ENCODE data around the gene GNAO1. TPM values are rescaled to one million over a fixed set of nuclear protein-coding genes. Genes with fewer than 3 reads are reported as not detected.

Gene GNAO1
- total and polyA plus RNA-seq, 2 donors (not counting 1 experiment from before 2014, with no cell fraction given), result 0.13 to 5.1 TPM

GRCh38 chr16:56341656-56342399 lies 150.5 kb downstream of the GNAO1 start:
- Histone ChIP-seq H3K27ac (ENCODE audit: low read length in 2 of 2) (no peak overlapping the region), H2AFZ (ENCODE audit: insufficient read depth, low read depth, low read length, poor library complexity, severe bottlenecking) (no peak overlapping the region), H3K27me3 (replicated peaks in 1 of 4; ENCODE audit: control extremely low read depth in 1 of 4, control insufficient read depth in 3 of 4, insufficient read depth in 4 of 4, low read length in 3 of 4) (no peaks in the 10 kb centered on the region), H3K9me3 (ENCODE audit: control extremely low read depth in 1 of 3, control insufficient read depth in 2 of 3, insufficient read depth in 1 of 3, low read length in 2 of 3) (no peaks in the 10 kb centered on the region), H4K20me1 (ENCODE audit: control insufficient read depth, insufficient read depth, low read length, poor library complexity, severe bottlenecking) (no peaks in the 10 kb centered on the region), H3K9ac (ENCODE audit: low read length) (no peak overlapping the region), H3K79me2 (ENCODE audit: control insufficient read depth, insufficient read depth, low read length) (no peaks in the 10 kb centered on the region), H3K4me3 (ENCODE audit: control extremely low read depth in 1 of 5, extremely low read depth in 1 of 5, insufficient read depth in 1 of 5, low read depth in 2 of 5, low read length in 4 of 5) (no peak overlapping the region), H3K4me1 (ENCODE audit: control insufficient read depth in 2 of 2, insufficient read depth in 2 of 2, low read length in 2 of 2) (no peaks in the 10 kb centered on the region), H3K36me3 (replicated peaks in 1 of 2; ENCODE audit: control extremely low read depth in 1 of 2, control insufficient read depth in 1 of 2, extremely low read depth in 1 of 2, insufficient read depth in 2 of 2, low read length in 1 of 2) (no peaks in the 10 kb centered on the region), H3K4me2 (replicated peaks; ENCODE audit: low read depth, low read length, poor library complexity, severe bottlenecking) (no peak overlapping the region)
- H3K27me3 Mint-ChIP-seq, result no peaks in the 10 kb centered on the region
- no peak overlapping the region for H3K27ac Mint-ChIP-seq
- ChIA-PET POLR2A (no interaction called here), CTCF (interaction anchor here (0.8 kb wide), 1 partner anchor 15 kb away, joined by 3 read pairs; no protein-coding TSS in a partner anchor)
- no peak overlapping the region for H3K4me3 Mint-ChIP-seq
- 88% methylated on average over 6 of the region's 9 CpGs for WGBS (ENCODE audit: insufficient coverage)
- TF ChIP-seq EZH2 (IDR thresholded peaks at IDR 0.05; ENCODE audit: borderline replicate concordance, insufficient read depth, low read depth, low read length, poor library complexity, severe bottlenecking) (no peak), CTCF (IDR thresholded peaks at IDR 0.05) (no peak)
- no peaks in the 10 kb centered on the region for H3K9me3 Mint-ChIP-seq (ENCODE audit: insufficient read depth)
- H3K4me1 Mint-ChIP-seq, result no peaks in the 10 kb centered on the region
- intact Hi-C loops (cut with micrococcal nuclease), result no loop called here
- ATAC-seq (ENCODE audit: low read depth) (no peak), DNase-seq (no peak)

GRCh38 chr16:56343661-56344517 lies 152.6 kb downstream of the GNAO1 start:
- DNase-seq (no peak), ATAC-seq (ENCODE audit: low read depth) (no peak)
- Histone ChIP-seq H3K36me3 (replicated peaks in 1 of 2; ENCODE audit: control extremely low read depth in 1 of 2, control insufficient read depth in 1 of 2, extremely low read depth in 1 of 2, insufficient read depth in 2 of 2, low read length in 1 of 2) (no peaks in the 10 kb centered on the region), H3K4me2 (replicated peaks; ENCODE audit: low read depth, low read length, poor library complexity, severe bottlenecking) (no peak overlapping the region), H3K27me3 (replicated peaks in 1 of 4; ENCODE audit: control extremely low read depth in 1 of 4, control insufficient read depth in 3 of 4, insufficient read depth in 4 of 4, low read length in 3 of 4) (no peaks in the 10 kb centered on the region), H3K4me3 (ENCODE audit: control extremely low read depth in 1 of 5, extremely low read depth in 1 of 5, insufficient read depth in 1 of 5, low read depth in 2 of 5, low read length in 4 of 5) (no peak overlapping the region), H3K79me2 (ENCODE audit: control insufficient read depth, insufficient read depth, low read length) (no peaks in the 10 kb centered on the region), H3K9ac (ENCODE audit: low read length) (no peak overlapping the region), H3K9me3 (ENCODE audit: control extremely low read depth in 1 of 3, control insufficient read depth in 2 of 3, insufficient read depth in 1 of 3, low read length in 2 of 3) (no peaks in the 10 kb centered on the region), H2AFZ (ENCODE audit: insufficient read depth, low read depth, low read length, poor library complexity, severe bottlenecking) (no peak overlapping the region), H3K4me1 (ENCODE audit: control insufficient read depth in 2 of 2, insufficient read depth in 2 of 2, low read length in 2 of 2) (no peaks in the 10 kb centered on the region), H4K20me1 (ENCODE audit: control insufficient read depth, insufficient read depth, low read length, poor library complexity, severe bottlenecking) (no peaks in the 10 kb centered on the region), H3K27ac (ENCODE audit: low read length in 2 of 2) (no peak overlapping the region)
- TF ChIP-seq EZH2 (IDR thresholded peaks at IDR 0.05; ENCODE audit: borderline replicate concordance, insufficient read depth, low read depth, low read length, poor library complexity, severe bottlenecking) (no peak), CTCF (IDR thresholded peaks at IDR 0.05) (no peak)
- H3K4me1 Mint-ChIP-seq, result no peaks in the 10 kb centered on the region
- no peak overlapping the region for H3K4me3 Mint-ChIP-seq
- no peaks in the 10 kb centered on the region for H3K9me3 Mint-ChIP-seq (ENCODE audit: insufficient read depth)
- POLR2A ChIA-PET, result no interaction called here
- intact Hi-C loops (cut with micrococcal nuclease), result no loop called here
- CTCF ChIA-PET, result no interaction called here
- 93% methylated on average over 26 of the region's 27 CpGs for WGBS (ENCODE audit: insufficient coverage)
- no peaks in the 10 kb centered on the region for H3K27me3 Mint-ChIP-seq
- no peak overlapping the region for H3K27ac Mint-ChIP-seq

Data from B cell (primary cell).